Tibial artery (tissue), 4 donors: Measurements from ENCODE around the gene B3GNT5.
"Not testable (repeated sequence)": the region's sequence is repeated elsewhere in the genome, so short reads cannot be mapped to it uniquely, and the experiment has no call there.

Experiments
- DNase-seq, 2 donors: peaks; one replicate each; pipeline ENCODE4 v3.0.0-alpha.2; 2019
- H3K27ac ChIP-seq, 2 donors: fragments of 200-600 bp; sonication (generic) in 1 of 2; 1 replicate in 1 of 2; 2 replicates in 1 of 2; pipeline ENCODE4 v1.5.1; 2018 to 2019; ENCODE audit warnings: mild to moderate bottlenecking in 1 of 2
- H3K27me3 ChIP-seq, 2 donors: fragments of 200-600 bp; sonication (generic) in 1 of 2; one replicate each; pipeline versions ENCODE4 v1.5.1 to v1.6.0; 2016 to 2019
- H3K36me3 ChIP-seq, 3 donors: fragments of 200-600 bp; sonication (generic) in 2 of 3; one replicate each; pipeline ENCODE4 v1.5.1; 2016 to 2019; ENCODE audit warnings: mild to moderate bottlenecking in 2 of 3
- H3K4me1 ChIP-seq, 4 donors: fragments of 200-600 bp; sonication (generic) in 2 of 4; 1 replicate in 3 of 4; 2 replicates in 1 of 4; pipeline ENCODE4 v1.5.1; 2016 to 2019
- H3K4me3 ChIP-seq, 2 donors: fragments of 200-600 bp; sonication (generic) in 1 of 2; 1 replicate in 1 of 2; 2 replicates in 1 of 2; pipeline ENCODE4 v1.5.1; 2018 to 2019; ENCODE audit warnings: mild to moderate bottlenecking in 2 of 2
- H3K9me3 ChIP-seq, 3 donors: fragments of 200-600 bp; sonication (generic) in 1 of 3; one replicate each; pipeline ENCODE4 v1.5.1; 2016 to 2019
- CTCF ChIP-seq, 2 experiments: fragments of 200-600 bp in 1 of 2; fragments of 450-650 bp in 1 of 2; IDR thresholded peaks; one replicate each; pipeline ENCODE4 v1.5.1; 2017 to 2019; ENCODE audit warnings: antibody characterized with exemption in 2 of 2, mild to moderate bottlenecking in 1 of 2, moderate library complexity in 1 of 2
- intact Hi-C: fragments of 100-400 bp; cut with DNase I; formaldehyde crosslinking; loops from one replicate; pipeline ENCODE4 v1.15.0; 2023; ENCODE audit warnings: low total_unique reads

B3GNT5 gene

GRCh38 chr3:183222631-183223235, 30.3 kb upstream of the B3GNT5 start:
- Histone ChIP-seq H3K27me3 (peaks cover 0 to 6% of the 10 kb centered on the region in 2 donors), H3K4me3 (no peak overlapping the region), H3K27ac (no peak overlapping the region), H3K36me3 (no peaks in the 10 kb centered on the region), H3K4me1 (no peaks in the 10 kb centered on the region), H3K9me3 (no peaks in the 10 kb centered on the region)
- no peak for TF ChIP-seq CTCF (IDR thresholded peaks at IDR 0.05)
- DNase-seq = no peak
- intact Hi-C loops = no loop called here

GRCh38 chr3:183224180-183224970, 28.7 kb upstream of the B3GNT5 start:
- intact Hi-C loops = no loop called here
- H3K27me3 ChIP-seq = no peaks in the 10 kb centered on the region
- no peak overlapping the region for H3K4me3 ChIP-seq
- DNase-seq = no peak
- no peak for TF ChIP-seq CTCF (IDR thresholded peaks at IDR 0.05)
- no peaks in the 10 kb centered on the region for H3K36me3 ChIP-seq
- no peaks in the 10 kb centered on the region for H3K9me3 ChIP-seq
- H3K27ac ChIP-seq = no peak overlapping the region
- no peaks in the 10 kb centered on the region for H3K4me1 ChIP-seq

DNA sequence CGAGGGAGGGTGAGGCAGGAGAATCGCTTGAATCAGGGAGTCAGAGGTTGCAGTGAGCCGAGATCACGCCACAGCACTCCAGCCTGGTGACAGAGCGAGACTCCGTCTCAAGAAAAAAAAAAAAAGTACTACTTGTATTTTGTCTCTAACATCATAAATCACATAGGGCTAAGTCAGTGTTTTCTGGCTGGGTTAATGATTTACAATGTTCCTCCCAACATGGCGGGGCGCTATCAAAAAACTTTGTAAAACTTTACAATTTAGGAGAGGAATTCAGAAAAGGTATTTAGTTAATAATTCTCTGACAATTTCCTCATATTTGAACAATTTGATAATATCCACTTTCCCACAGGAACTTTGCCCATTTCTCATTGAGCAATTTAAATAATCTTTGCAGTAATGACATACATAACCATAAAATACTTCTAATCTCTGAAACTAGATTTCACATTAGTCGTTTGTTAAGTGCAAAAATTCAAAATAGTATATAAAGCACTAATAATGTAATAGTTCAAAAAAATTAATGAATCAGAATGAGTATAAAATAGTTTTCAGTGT, 26.6 kb upstream of the B3GNT5 start:
- no peak for TF ChIP-seq CTCF (IDR thresholded peaks at IDR 0.05)
- Histone ChIP-seq H3K9me3 (no peaks in the 10 kb centered on the region), H3K4me3 (no peak overlapping the region), H3K4me1 (no peaks in the 10 kb centered on the region), H3K36me3 (no peaks in the 10 kb centered on the region), H3K27ac (no peak overlapping the region), H3K27me3 (no peaks in the 10 kb centered on the region)
- no peak for DNase-seq
- intact Hi-C loops = no loop called here

DNA sequence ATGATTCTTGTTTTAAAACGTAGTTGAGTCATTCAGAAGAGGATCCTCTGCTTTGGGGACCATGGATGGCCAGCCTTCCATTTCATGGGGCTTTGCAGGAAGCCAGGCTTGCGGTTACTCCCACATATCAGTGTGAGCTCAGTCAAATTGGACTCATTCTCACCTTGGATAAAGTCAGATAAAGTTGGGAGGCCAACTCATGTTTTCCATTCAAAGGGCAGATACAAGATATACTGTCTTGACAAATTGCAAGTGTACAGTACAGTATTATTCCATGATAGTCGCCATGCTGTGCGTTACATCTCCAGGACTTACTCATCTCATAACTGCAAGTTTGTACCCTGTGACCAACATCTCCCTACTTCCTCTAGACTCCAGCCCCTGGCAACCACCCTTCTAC, 25.5 kb upstream of the B3GNT5 start:
- Histone ChIP-seq H3K27ac (no peak overlapping the region), H3K4me1 (no peaks in the 10 kb centered on the region), H3K36me3 (no peaks in the 10 kb centered on the region), H3K4me3 (no peak overlapping the region), H3K9me3 (no peaks in the 10 kb centered on the region), H3K27me3 (no peaks in the 10 kb centered on the region)
- intact Hi-C loops = no loop called here
- DNase-seq = no peak
- no peak for TF ChIP-seq CTCF (IDR thresholded peaks at IDR 0.05)

GRCh38 chr3:183229178-183229577, 23.9 kb upstream of the B3GNT5 start:
- no peak overlapping the region for H3K27ac ChIP-seq
- no peak for TF ChIP-seq CTCF (IDR thresholded peaks at IDR 0.05)
- no peaks in the 10 kb centered on the region for H3K36me3 ChIP-seq
- H3K4me1 ChIP-seq = no peaks in the 10 kb centered on the region
- no peak for DNase-seq
- no peaks in the 10 kb centered on the region for H3K27me3 ChIP-seq
- intact Hi-C loops = no loop called here
- no peak overlapping the region for H3K4me3 ChIP-seq
- H3K9me3 ChIP-seq = no peaks in the 10 kb centered on the region

DNA sequence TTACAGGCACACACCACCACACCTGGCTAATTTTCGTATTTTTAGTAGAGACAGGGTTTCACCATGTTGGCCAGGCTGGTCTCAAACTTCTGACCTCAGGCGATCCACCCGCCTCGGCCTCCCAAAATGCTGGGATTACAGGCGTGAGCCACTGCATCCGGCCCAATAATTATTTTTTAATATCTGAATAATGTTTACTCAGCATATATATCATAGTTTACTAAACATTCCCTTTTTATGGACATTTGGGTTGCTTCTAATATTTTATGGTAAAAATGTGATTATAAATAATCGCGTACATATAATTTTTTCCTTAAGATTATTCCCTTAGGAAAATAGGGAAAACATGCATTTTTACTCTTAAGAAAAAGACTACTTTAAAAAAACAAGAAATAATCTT, 22.8 kb upstream of the B3GNT5 start:
- H3K9me3 ChIP-seq, intact Hi-C loops, DNase-seq, H3K4me1 ChIP-seq, H3K27me3 ChIP-seq, H3K27ac ChIP-seq, H3K36me3 ChIP-seq, H3K4me3 ChIP-seq: not testable (repeated sequence)
